Measurements from ENCODE around the gene CCDC24. TPM values are rescaled to one million over a fixed set of nuclear protein-coding genes. Genes with fewer than 3 reads are reported as not detected.

Gene CCDC24
- total and polyA plus RNA-seq, 2 of the 13 experiments (the other 11 are each of a cell fraction or from before 2014, with no cell fraction given) = 1.4 to 2.9 TPM

- peak; percentile 74 for TF ChIP-seq HNF1B (CRISPR knock-in tag; IDR thresholded peaks at IDR 0.05)
- TF ChIP-seq GPBP1L1 (CRISPR knock-in tag; IDR thresholded peaks at IDR 0.05) = no peak
- TF ChIP-seq ATF3 (CRISPR knock-in tag; IDR thresholded peaks at IDR 0.05) = no peak
- TF ChIP-seq ZNF576 (CRISPR knock-in tag; IDR thresholded peaks at IDR 0.05) = no peak
- TF ChIP-seq ZNF230 (CRISPR knock-in tag; IDR thresholded peaks at IDR 0.05) = no peak; the same call in 1 of the 2 replicates
- no peak for TF ChIP-seq PBX3 (CRISPR knock-in tag; IDR thresholded peaks at IDR 0.05; ENCODE audit: borderline replicate concordance)
- TF ChIP-seq ZBTB33 (CRISPR knock-in tag; IDR thresholded peaks at IDR 0.05) = no peak
- TF ChIP-seq SRF (IDR thresholded peaks at IDR 0.05; ENCODE audit: low read depth, low read length) = no peak
- no peak for TF ChIP-seq MTF1 (CRISPR knock-in tag; IDR thresholded peaks at IDR 0.05)
- TF ChIP-seq ZNF616 (CRISPR knock-in tag; IDR thresholded peaks at IDR 0.05; ENCODE audit: low read depth) = 0 out of 2 replicates have a peak, but pooled peaks have one; percentile 66
- peak; percentile 88 for TF ChIP-seq MXD1 (CRISPR knock-in tag; IDR thresholded peaks at IDR 0.05)
- TF ChIP-seq ZNF317 (CRISPR knock-in tag; IDR thresholded peaks at IDR 0.05) = 0 out of 2 replicates have a peak, but pooled peaks have one; percentile 25
- no peak for TF ChIP-seq BCLAF1 (IDR thresholded peaks at IDR 0.05)
- no peak; the same call in 1 of the 2 replicates for TF ChIP-seq RNF219 (CRISPR knock-in tag; IDR thresholded peaks at IDR 0.05)
These were observed 16.8 kb upstream of the CCDC24 start, which contains the start of gene ATP6V0B (continued) for GRCh38 chr1:43974443-43975248.

All from HepG2 (cell line).